Bronchial epithelial cell (primary cell): ENCODE measurements around the gene GIGYF2. TPM values are rescaled to one million over a fixed set of nuclear protein-coding genes. Genes with fewer than 3 reads are reported as not detected.

Source experiments
- DNase-seq: peaks from one replicate; pipeline ENCODE4 v3.0.0-alpha.2; 2010; ENCODE audit warnings: low read depth
- FAIRE-seq: peaks from 2 replicates; lab custom pipeline; 2011; peaks lifted over from hg19 to GRCh38; lab: Jason Lieb, UNC
- H3K27me3 ChIP-seq: 2 replicates; pipeline ENCODE4 v1.5.1; 2011; ENCODE audit warnings: low read length; ENCODE audit not compliant: control insufficient read depth, insufficient read depth
- H3K36me3 ChIP-seq: 2 replicates; pipeline ENCODE4 v1.5.1; 2011; ENCODE audit warnings: low read length; ENCODE audit not compliant: control insufficient read depth, insufficient read depth
- H3K4me3 ChIP-seq: 2 replicates; pipeline ENCODE4 v1.5.1; 2011; ENCODE audit warnings: mild to moderate bottlenecking, low read depth, low read length, control low read depth
- total RNA-seq: library from RNA; depleted of rRNA; stranded (reverse); fragments of >200 nt; gene quantifications from 2 replicates; pipeline ENCODE4 v1.2.1, GENCODE V29; 2014
- TF ChIP-seq, protein P1 (sequence below): IDR thresholded peaks from 2 replicates; pipeline ENCODE4 v1.5.1; 2011; ENCODE audit warnings: mild to moderate bottlenecking, moderate library complexity, low read length, control low read depth, inconsistent platforms; ENCODE audit not compliant: insufficient read depth, severe bottlenecking

GIGYF2 gene
- total RNA-seq, 1 donor from 2014 or later: 44.0 TPM

DNA sequence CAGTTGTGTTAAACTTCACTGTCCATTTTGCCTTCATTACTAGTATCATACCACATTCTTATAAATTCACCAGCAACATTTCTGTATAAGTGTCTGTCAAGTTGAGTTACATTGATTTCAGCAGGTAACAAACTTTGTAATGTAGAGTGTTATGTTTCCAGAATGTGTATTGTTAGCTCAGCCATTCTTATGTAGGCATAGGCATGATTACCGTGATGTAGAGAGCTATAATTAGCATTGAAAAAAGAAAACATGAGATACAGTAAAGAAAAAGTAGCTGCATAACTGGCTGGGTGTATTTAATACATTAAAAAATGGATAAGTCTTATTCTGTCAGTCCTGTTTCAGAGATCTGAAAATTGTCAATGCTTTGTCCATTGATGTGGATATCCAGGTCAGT lies 70.7 kb downstream of the GIGYF2 start:
- DNase-seq: no peak
- H3K27me3 ChIP-seq: no peaks in the 10 kb centered on the region
- H3K36me3 ChIP-seq: peaks cover 8% of the 10 kb centered on the region
- no peak overlapping the region for H3K4me3 ChIP-seq
- TF ChIP-seq, protein P1, sequence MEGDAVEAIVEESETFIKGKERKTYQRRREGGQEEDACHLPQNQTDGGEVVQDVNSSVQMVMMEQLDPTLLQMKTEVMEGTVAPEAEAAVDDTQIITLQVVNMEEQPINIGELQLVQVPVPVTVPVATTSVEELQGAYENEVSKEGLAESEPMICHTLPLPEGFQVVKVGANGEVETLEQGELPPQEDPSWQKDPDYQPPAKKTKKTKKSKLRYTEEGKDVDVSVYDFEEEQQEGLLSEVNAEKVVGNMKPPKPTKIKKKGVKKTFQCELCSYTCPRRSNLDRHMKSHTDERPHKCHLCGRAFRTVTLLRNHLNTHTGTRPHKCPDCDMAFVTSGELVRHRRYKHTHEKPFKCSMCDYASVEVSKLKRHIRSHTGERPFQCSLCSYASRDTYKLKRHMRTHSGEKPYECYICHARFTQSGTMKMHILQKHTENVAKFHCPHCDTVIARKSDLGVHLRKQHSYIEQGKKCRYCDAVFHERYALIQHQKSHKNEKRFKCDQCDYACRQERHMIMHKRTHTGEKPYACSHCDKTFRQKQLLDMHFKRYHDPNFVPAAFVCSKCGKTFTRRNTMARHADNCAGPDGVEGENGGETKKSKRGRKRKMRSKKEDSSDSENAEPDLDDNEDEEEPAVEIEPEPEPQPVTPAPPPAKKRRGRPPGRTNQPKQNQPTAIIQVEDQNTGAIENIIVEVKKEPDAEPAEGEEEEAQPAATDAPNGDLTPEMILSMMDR: no peak
- FAIRE-seq: no peak

DNA sequence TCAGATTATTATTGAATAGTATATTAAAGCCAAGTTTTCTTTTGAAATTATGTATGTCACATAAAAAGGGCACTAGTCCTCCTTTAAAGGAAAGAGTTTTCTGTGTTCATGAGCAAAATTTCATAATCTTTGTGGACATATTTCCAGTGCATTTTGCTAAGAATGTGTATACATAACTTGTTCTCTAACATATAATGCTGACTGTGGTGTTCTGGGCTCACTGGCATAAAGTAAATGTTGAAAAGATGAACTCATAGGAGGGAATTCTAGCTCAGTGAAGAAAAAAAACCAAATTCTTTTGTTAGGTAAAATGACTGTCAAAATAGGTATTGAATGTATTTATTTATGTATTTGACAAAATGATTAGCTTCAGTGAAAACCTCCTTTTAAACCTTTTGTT lies 73.1 kb downstream of the GIGYF2 start:
- no peak overlapping the region for H3K4me3 ChIP-seq
- H3K36me3 ChIP-seq: peaks cover 3% of the 10 kb centered on the region
- H3K27me3 ChIP-seq: no peaks in the 10 kb centered on the region
- DNase-seq (no peak), FAIRE-seq (no peak)
- TF ChIP-seq, protein P1: no peak

DNA sequence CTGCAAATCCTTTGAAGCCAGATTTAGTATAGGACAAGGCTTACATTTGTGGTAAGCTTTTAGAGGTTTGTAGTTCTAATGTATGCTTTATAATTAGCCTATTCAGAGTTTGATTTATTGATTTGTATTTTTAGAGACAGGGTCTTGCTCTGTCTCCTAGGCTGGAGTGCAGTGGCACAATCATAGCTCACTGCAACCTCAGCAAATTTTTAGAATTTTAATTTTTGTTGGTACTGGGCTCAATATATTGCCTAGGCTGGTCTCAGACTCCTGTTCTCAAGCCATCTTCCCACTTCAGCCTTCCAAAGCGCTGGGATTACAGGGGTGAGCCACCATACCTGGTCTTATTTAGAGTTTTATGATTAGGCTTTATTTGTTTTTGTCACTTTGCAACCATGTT lies 74.7 kb downstream of the GIGYF2 start:
- FAIRE-seq: no peak
- TF ChIP-seq, protein P1: no peak

DNA sequence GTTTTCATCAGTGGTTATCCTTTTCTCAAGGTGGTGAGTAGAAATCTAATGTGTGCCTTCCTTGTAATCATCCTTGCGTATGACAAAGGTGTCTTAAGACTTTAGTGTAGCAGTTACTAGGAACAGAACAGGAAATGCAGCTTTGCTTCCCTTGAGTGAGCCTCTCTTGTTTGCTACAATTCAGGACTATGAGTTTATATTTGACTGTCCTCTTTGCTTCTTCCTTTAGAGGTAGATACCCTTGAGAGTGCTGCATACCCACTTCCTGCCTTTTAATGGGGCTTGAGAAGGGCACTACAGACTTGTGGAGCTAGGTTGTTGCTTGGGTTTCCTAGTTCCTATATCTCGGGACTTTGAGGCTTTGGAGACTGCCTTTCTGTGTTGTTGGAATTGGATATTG lies 75.4 kb downstream of the GIGYF2 start:
- TF ChIP-seq, protein P1: no peak
- Histone ChIP-seq H3K27me3 (no peaks in the 10 kb centered on the region), H3K4me3 (no peak overlapping the region), H3K36me3 (peaks cover 4% of the 10 kb centered on the region)
- no peak for FAIRE-seq
- no peak for DNase-seq

More for the DNA sequence above, 74.7 kb downstream of the GIGYF2 start:
- Histone ChIP-seq H3K4me3 (no peak overlapping the region), H3K27me3 (no peaks in the 10 kb centered on the region), H3K36me3 (peaks cover 3% of the 10 kb centered on the region)
- DNase-seq: no peak

DNA sequence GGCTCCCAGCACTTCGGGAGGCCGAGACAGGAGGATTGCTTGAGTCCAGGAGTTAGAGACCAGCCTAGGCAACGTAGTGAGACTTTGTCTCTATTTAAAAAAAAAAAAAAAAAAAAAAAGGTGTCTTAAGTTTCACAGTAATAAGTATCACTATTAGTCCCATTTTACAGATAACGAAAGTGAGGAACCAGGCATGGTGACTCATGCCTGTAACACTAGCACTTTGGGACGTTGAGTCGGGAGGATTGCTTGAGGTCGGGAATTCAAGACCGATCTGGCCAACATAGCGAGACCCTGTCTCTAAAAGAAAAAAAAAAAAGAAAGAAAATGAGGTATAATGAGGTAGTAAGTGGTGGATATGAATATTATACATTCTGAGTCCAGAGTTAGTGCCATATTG lies 76.7 kb downstream of the GIGYF2 start:
- no peak overlapping the region for H3K4me3 ChIP-seq
- no peak for FAIRE-seq

More for the DNA sequence above, 76.7 kb downstream of the GIGYF2 start:
- H3K36me3 ChIP-seq: peaks cover 3% of the 10 kb centered on the region
- no peak for DNase-seq
- no peaks in the 10 kb centered on the region for H3K27me3 ChIP-seq
- TF ChIP-seq, protein P1: no peak
